Tibial nerve (tissue), 4 donors: ENCODE measurements around the gene SLC35F3. TPM values are rescaled to one million over a fixed set of nuclear protein-coding genes. Genes with fewer than 3 reads are reported as not detected.

Experiments used
- DNase-seq, 2 donors: peaks; one replicate each; pipeline ENCODE4 v3.0.0-alpha.2; 2019; ENCODE audit warnings: low spot score in 2 of 2
- H3K27ac ChIP-seq, 4 donors: fragments of 200-600 bp; sonication (generic) in 3 of 4; one replicate each; pipeline ENCODE4 v1.5.1; 2017 to 2019; ENCODE audit warnings: mild to moderate bottlenecking in 1 of 4
- H3K27me3 ChIP-seq, 2 donors: fragments of 200-600 bp; sonication (generic) in 1 of 2; one replicate each; pipeline versions ENCODE4 v1.5.1 to v1.6.0; 2017 to 2019
- H3K36me3 ChIP-seq, 3 donors: fragments of 200-600 bp; sonication (generic); one replicate each; pipeline ENCODE4 v1.5.1; 2018 to 2019
- H3K4me1 ChIP-seq, 4 donors: fragments of 200-600 bp; sonication (generic) in 3 of 4; one replicate each; pipeline ENCODE4 v1.5.1; 2017 to 2019
- H3K4me3 ChIP-seq, 4 donors: fragments of 200-600 bp; sonication (generic) in 3 of 4; one replicate each; pipeline ENCODE4 v1.5.1; 2017 to 2019; ENCODE audit warnings: mild to moderate bottlenecking in 1 of 4, moderate library complexity in 1 of 4
- H3K9me3 ChIP-seq, 4 donors: fragments of 200-600 bp; sonication (generic) in 3 of 4; one replicate each; pipeline ENCODE4 v1.5.1; 2017 to 2019
- CTCF ChIP-seq, 5 experiments: fragments of 200-600 bp in 3 of 5; fragments of 450-650 bp in 2 of 5; sonication (generic) in 3 of 5; IDR thresholded peaks; one replicate each; pipeline ENCODE4 v1.5.1; 2016 to 2019; ENCODE audit warnings: antibody characterized with exemption in 5 of 5, mild to moderate bottlenecking in 3 of 5, moderate library complexity in 2 of 5
- EP300 ChIP-seq, 2 donors: sonication (generic); formaldehyde crosslinking; IDR thresholded peaks; one replicate each; pipeline ENCODE4 v1.6.1; 2017; ENCODE audit warnings: antibody characterized with exemption in 2 of 2, mild to moderate bottlenecking in 1 of 2
- POLR2A ChIP-seq, 2 donors: fragments of 450-650 bp; IDR thresholded peaks; one replicate each; pipeline ENCODE4 v1.6.1; 2017; ENCODE audit warnings: antibody characterized with exemption in 2 of 2, mild to moderate bottlenecking in 2 of 2, moderate library complexity in 2 of 2
- WGBS, 2 donors: methylation state at CpG; one replicate each; pipeline ENCODE4 v1.1.5; 2018; 5-methylcytosine and 5-hydroxymethylcytosine counted together
- small RNA-seq: library from RNA; depleted of rRNA; stranded (forward); fragments of <200 nt; gene quantifications from one replicate; pipeline ENCODE3, GENCODE V24; 2016
- total RNA-seq, 4 donors: library from RNA; depleted of rRNA; stranded (reverse); fragments of >200 nt; gene quantifications; one replicate each; pipeline ENCODE4 v1.1.0, GENCODE V29; 2016

Gene SLC35F3
- total RNA-seq, 4 donors from 2014 or later: 0.90 TPM; not detected in 3

DNA sequence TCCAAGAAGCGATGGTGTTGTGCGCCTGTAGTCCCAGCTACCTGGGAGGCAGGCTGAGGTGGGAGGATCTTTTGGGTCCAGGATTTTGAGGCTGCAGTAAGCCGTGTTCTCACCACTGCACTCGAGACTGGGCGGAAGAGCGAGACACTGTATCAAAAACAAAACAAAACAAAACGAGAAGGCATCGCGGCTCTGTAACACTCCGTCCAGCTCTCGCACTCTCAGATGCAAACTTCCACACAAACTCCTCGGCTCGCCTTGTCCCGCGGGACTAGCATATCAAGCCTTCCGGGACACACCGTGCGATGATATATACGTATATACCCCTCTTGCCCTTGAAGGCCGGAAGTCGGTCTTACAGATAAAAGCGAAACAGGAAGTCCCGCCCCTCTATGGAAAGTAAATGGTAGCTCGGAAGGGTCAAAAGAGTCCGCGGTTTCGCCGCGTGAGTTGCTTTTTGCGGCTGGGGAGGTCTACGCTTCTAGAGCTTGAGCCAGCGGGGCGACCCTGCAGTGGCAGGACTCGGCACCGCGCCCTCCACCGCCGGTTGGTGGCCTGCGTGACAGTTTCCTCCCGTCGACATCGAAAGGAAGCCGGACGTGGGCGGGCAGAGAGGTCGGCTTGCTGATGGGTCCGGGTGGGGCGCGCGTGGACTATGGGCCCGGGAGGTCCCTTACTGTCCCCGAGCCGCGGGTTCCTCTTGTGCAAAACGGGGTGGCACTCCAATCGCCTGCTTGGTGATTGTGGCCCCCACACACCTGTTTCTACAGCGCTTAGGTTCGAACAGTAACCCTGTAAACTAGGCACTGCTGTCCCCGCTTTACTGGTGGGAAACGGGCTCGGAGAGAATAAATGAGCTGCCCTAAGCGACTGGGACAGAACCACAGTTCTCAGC, 468.8 kb downstream of the SLC35F3 start, which contains the start of gene COA6:
Gene COA6, plus strand, starts transcription at position 393 of the 895 bp plus-strand sequence. Its CDS starts 11 bp downstream, at position 404.
- H3K4me3 ChIP-seq: peak within 1 kb of the TSS; percentile 68 to 93 (median 76)
- H3K4me1 ChIP-seq: peaks cover 0 to 27% (median 14%) of the 10 kb centered on the region in 4 donors
- peak within 1 kb of the TSS; percentile 89 to 97 (median 96) for H3K27ac ChIP-seq
- peak in 1 of 5 experiments; percentile 53 for TF ChIP-seq CTCF (IDR thresholded peaks at IDR 0.05)
- peak; percentile 18 to 63 for TF ChIP-seq POLR2A (IDR thresholded peaks at IDR 0.05)
- peak; percentile 89 to 93 for TF ChIP-seq EP300 (IDR thresholded peaks at IDR 0.05)
- H3K9me3 ChIP-seq: no peaks in the 10 kb centered on the region
- H3K36me3 ChIP-seq: peaks cover 0 to 31% (median 2%) of the 10 kb centered on the region in 3 donors
- no peaks in the 10 kb centered on the region for H3K27me3 ChIP-seq
- WGBS, 2 donors: 1% methylated on average over 51 to 62 of the region's 62 CpGs
- DNase-seq: peak; percentile 79 to 92

GRCh38 chr1:234373959-234374254, 469.4 kb downstream of the SLC35F3 start:
- Histone ChIP-seq H3K36me3 (peaks cover 0 to 36% (median 2%) of the 10 kb centered on the region in 3 donors), H3K9me3 (no peaks in the 10 kb centered on the region), H3K4me3 (peak overlapping the region; percentile 68 to 93 (median 76)), H3K27me3 (no peaks in the 10 kb centered on the region), H3K4me1 (peaks cover 0 to 27% (median 14%) of the 10 kb centered on the region in 4 donors), H3K27ac (peak overlapping the region; percentile 89 to 97 (median 96))
- no peak for TF ChIP-seq CTCF (IDR thresholded peaks at IDR 0.05)
- whole genome bisulfite sequencing, 2 donors: 5% methylated on average over 6 of the region's 6 CpGs
- DNase-seq: no peak

Small RNA genes within 50 kb of the gene (small RNA-seq; reads per million reads assigned to genes)
- not detected for gene MIR4671
